Measurements from ENCODE around the gene TWF2.

- TF ChIP-seq POLR2A (IDR thresholded peaks at IDR 0.05), result no peak
- no peak for TF ChIP-seq CTCF (IDR thresholded peaks at IDR 0.05)
Measured at GRCh38 chr3:52205727-52206372, 33.1 kb downstream of the TWF2 start.

All from lower leg skin (tissue), 3 donors.